Activated CD4-positive, alpha-beta T cell treated with anti-CD3 and anti-CD28 coated beads for 24 hours (primary cell): ENCODE measurements around the gene CWC27.

Experiments used
- DNase-seq, 2 donors: peaks; one replicate each; pipeline ENCODE4 v3.0.0-alpha.2; 2020; ENCODE audit warnings: low read depth in 2 of 2

The CWC27 gene

GRCh38 chr5:64978546-64978945 lies 209.8 kb downstream of the CWC27 start:
- DNase-seq, result no peak

DNA sequence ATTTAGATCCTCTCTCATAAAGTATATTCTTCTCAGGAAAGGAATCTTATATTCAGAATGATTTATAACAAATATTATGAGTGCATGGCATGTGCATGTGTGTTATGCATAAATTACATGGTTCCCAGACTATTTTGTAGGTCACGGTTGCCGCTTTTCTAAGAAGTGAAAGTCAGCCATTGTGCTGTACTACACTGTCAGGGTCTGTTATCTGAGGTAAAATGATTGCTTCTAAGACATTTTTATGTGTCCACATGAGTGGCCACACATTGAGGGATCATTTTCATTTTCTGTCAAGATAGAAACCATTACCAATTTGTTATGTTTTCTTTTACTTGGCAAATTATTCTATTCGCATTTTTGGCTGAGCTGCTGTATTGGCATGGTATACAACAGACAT lies 210.8 kb downstream of the CWC27 start:
- no peak for DNase-seq

DNA sequence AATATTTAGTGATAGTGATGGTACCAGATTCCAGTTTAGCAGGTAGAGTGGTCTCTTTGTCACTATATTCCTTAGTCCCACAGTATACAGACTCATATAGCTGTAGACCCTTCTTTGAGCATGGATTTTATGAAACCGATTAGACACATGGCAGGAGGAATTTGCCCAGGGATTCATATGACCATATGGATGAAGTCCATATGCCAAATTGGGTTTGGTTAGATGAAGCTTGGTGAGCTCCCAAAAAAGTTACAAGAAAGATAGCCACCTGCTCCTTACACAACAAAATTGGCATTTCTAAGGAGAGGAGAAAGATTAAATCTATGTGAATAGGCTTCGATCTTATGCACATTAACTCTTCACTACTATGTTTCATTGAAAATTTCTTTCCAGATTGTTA lies 211.4 kb downstream of the CWC27 start:
- no peak for DNase-seq

DNA sequence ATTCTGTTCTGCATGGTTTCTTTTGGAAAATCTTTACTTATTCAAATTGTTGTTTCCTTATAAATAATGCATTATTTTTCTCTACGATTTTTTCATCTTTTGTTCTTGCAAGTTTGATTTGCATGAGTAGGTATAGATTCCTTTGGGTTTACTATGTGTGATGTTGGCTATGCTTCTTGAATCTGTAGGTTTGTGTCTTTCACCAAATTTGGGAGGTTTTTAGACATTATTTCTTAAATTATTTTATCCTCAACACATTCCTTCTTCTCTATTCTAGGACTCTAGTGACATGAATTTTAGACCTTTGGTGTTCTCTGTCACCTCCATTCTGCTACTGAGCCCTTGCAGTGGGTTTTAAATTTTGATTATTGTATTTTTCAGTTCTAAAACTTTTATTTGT lies 219.0 kb downstream of the CWC27 start:
- DNase-seq, result no peak

GRCh38 chr5:65009207-65009606 lies 240.5 kb downstream of the CWC27 start:
- DNase-seq, result no peak

GRCh38 chr5:65010841-65011240 lies 242.1 kb downstream of the CWC27 start:
- DNase-seq, result no peak

- no peak for DNase-seq
Observed at GRCh38 chr5:65012301-65012892, 243.7 kb downstream of the CWC27 start.

DNA sequence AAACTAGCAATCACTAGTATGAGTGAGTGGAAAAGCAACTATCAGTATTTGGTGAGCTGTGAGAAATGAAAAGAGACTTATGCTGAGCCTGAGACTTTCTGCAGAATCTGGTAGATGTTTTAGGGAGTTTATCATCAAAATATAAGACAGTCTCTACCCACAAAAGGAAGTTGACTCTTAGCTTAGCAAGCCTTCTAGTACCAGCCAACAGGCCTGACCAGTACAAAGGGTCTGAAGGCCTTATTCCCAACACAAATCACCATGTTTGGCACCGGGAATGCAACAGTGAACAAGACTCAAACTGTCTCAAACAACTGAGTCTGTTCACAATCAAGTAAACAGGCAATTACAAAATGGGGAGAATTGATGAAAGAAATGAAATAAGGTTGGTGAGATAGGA lies 244.4 kb downstream of the CWC27 start:
- no peak for DNase-seq

DNA sequence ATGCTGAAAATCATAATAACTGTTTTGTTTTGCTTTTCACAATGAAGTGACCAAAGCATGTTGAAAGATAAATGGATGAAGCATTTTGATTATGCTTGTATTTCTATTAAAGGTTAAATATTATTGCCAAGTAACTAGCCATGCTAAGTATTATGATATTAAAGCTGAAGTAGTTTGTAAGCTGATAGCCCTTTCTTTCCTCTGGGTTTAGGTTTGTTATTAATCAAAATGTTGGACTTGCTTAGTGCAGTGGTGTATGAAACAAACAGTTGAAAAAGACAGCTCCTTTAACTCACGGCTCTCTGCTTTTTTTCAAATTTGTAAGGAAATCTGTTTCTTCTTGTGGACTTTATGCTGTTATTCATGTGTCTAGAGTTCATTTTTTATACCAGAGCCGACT lies 246.0 kb downstream of the CWC27 start:
- no peak for DNase-seq

- no peak for DNase-seq
Observed at GRCh38 chr5:65015767-65016166, 247.0 kb downstream of the CWC27 start.

DNA sequence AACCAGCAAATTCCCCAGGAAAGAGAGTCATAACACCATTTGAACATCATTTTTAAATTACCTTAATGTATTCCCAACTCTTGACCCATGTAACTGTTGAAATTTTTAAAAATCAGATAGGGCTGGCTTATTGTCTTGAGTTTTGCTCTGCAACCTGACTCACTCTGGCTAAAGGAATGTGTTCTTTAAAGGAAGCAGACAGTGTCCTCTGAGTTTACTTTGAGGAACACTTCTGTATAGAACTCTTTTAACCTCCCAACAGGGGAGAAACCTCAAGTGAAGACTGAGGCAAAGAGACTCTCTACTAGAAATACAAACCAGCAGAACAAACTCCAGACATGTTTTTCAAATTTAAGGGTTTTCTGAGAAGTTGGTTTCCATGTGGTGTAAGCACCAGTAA lies 248.9 kb downstream of the CWC27 start:
- DNase-seq, result no peak

DNA sequence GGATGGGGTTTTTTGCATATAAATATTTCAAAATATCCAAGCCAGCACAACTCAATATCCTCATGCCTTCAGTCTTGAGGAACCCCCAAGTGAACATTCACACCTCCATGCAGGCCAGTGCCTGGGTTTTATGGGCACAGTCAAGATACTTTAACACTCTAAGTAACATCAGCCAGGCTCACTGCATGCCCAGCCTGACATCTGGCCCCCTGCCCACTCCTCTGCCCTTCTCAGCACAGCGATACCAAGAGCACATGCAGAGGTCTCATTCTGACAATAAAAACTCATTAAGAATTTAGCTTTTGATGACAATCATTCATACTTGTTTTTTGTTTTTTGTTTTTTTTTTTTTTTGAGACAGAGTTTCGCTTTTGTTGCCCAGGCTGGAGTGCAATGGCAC lies 250.0 kb downstream of the CWC27 start:
- no peak for DNase-seq

GRCh38 chr5:65020492-65020891 lies 251.8 kb downstream of the CWC27 start:
- DNase-seq, result no peak

- no peak for DNase-seq
Observed at GRCh38 chr5:65021527-65022226, 252.9 kb downstream of the CWC27 start.

DNA sequence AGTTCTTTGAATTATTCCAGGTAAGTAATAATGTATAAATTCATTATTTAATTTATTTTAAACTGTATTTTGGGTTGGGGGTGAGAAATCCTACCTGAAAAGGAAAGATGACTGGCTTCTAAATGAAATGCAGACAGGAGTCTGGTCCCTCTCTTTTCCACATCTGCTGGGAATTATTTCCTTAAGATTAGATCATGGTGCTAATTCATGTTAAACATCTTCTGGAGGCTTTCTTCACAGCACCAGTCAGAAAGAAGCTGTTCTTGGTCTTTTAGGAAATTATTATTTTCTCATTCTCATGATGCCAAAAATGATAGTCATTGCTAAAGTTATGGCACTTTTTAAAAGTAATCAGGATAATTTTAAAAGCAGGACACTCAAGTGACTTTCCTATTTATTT lies 254.2 kb downstream of the CWC27 start:
- DNase-seq, result no peak

GRCh38 chr5:65024681-65025080 lies 256.0 kb downstream of the CWC27 start:
- no peak for DNase-seq

- no peak for DNase-seq
Observed at GRCh38 chr5:65026816-65027548, 258.3 kb downstream of the CWC27 start.

DNA sequence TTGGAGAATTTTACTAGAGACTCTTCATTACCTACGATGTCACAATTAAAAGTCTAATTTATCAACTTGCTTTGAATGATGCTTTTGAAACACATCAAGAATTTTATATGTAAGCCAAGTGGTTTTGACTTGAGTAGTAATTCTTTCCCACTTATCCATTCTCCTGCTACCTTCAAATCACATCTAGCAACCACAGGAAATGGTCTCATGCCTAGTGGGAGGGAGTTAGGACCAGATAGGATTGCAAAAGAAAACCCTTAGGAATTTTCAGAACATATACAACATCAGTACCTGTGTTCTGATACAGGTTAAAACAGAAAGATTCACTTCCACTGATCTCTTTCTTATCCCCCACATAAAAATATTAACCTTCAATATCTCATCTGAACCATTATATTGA lies 260.4 kb downstream of the CWC27 start:
- no peak for DNase-seq

GRCh38 chr5:65030056-65030455 lies 261.3 kb downstream of the CWC27 start:
- no peak for DNase-seq

GRCh38 chr5:65032250-65032649 lies 263.5 kb downstream of the CWC27 start:
- no peak for DNase-seq

- no peak for DNase-seq
Observed at GRCh38 chr5:65034029-65034812, 265.5 kb downstream of the CWC27 start.

DNA sequence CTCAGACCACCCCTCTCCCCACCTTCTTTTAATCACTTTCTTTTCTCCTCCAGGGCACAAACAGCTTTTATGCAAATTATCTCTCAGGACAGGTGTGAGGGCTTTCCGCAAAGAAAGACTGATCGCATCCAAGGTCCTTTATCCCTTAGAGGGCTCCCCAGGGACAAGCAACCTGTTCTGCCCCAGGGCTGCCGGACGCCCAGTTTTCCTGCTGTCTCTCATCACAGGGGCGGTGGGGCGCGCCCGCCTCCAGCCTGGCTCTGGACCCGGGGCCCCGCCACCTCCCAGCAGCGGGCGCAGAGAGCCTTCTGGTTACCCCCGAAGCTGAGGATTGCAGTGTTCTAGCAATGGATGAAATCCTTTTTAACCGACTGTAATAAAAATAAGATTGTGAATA lies 266.1 kb downstream of the CWC27 start:
- no peak for DNase-seq
